Measurements from ENCODE around the gene SORCS2.
"Not testable (repeated sequence)": the region's sequence is repeated elsewhere in the genome, so short reads cannot be mapped to it uniquely, and the experiment has no call there.

Gene SORCS2

DNA sequence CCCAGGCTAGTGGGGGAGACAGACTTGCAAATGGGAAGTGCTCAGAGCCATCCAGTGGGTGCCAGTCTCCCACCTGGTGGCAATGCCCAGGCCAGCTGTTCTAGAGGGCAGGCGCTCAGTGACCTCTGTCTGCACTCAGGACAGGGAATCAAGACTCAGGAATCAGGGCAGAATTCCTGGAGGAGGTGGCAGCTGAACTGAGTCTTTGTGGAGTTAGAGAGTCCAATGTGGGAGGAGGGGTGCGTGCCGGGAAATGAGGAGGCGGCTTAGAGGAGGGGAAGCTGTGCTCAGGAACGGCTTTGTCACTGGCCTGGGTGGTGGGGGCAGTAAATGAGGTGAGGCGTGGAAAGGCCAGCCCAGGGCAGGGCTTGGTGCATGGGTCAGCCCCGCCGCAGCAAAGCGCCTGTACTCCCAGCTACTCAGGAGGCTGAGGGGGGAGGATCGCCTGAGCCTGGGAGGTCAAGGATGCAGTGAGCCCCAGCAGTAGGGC lies 31.3 kb upstream of the SORCS2 start:
- no peak for FAIRE-seq

GRCh38 chr4:7161721-7162214 lies 30.6 kb upstream of the SORCS2 start:
- no peak for FAIRE-seq

DNA sequence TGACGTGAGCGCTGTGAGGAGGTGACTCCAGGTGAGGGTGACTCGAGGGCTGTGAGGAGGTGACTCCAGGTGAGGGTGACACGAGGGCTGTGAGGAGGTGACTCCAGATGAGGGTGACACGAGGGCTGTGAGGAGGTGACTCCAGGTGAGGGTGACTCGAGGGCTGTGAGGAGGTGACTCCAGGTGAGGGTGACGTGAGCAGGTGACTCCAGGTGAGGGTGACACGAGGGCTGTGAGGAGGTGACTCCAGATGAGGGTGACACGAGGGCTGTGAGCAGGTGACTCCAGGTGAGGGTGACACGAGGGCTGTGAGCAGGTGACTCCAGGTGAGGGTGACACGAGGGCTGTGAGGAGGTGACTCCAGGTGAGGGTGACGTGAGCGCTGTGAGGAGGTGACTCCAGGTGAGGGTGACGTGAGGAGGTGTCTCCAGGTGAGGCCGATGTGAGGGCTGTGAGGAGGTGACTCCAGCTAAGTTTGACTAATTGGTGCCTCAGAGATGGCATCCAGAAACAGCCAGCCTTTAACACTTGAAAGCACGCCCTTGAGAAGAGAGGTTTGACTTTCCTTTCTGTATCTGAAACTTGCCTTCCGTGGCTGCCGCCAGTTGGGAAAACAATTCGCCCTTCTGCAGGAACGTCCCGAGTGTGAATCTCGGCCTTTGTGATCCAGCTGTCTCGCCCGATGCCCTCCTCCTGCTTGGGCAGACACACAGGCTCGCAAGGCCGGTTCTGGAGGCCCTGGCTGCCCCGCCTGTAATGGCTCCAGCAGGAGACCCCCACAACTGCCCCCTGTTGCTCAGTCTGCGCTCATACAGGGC lies 27.1 kb upstream of the SORCS2 start:
- FAIRE-seq = not testable (repeated sequence)

DNA sequence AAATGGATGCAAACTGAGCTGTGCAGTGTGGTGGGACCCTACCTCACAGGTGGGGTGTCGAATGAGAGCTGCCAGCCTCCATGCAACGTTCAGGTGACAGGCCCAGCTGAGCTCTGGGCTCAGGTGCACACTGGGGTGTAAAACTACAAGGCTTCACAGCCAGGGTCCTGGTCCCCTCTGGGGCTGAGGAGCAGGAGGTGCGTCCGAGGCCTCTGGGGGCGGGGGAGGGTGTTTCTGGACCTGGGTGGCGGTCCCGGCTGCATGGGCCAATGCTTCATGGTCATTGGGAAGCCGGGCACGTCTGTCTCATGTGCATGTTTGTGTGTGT lies 26.5 kb upstream of the SORCS2 start:
- FAIRE-seq = no peak

DNA sequence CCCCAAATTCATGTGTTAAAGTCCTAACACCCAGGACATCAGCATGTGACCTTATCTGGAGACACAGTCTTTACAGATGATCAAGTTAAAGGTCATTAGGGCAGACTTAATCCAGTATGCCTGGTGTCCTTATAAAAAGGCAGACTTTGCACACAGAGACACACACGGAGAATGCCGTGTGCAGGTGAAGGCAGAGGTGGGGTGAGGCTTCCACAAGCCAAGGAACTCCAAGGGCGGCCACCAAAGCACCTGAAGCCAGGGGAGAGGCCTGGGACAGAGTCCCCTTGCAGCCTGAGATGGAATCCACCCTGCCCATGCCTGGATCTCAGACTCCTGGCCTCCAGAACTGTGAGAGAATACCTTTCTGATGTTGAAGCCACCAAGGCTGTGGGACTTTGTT lies 26.1 kb upstream of the SORCS2 start:
- FAIRE-seq = no peak

DNA sequence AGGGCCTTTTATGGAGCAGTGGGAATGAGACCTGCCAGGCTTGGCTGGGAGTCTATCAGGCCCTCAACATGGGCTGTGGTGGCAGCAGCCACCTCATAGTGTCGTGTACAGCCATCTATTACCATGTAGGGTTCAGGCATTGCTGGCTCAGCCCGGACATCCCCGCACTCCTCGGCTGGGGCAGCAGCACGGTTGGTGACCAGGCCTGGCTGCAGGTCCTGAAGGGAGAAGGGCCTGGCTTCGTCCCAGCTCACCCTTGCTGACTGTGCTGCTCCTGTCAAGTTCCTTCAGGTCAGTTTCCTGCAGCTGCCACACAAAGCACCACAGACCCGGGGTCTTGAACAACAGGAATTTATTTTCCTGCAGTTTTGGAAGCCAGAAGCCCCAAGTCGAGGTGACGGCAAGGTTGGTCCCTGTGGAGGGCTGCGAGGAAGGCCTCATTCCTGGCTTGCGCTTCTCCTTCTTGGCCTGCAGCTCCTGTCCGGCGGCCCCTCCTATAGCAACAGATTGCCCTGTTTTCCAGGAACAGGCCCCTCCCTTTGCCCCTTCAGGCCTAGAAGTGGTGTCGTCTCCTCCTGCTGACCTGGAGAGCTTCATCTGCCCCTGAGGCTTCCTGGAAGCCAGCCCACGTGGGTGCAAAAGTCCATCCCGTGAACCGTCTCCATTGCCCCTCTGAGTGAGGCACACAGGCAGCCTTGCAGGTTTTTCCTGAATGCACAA lies 25.2 kb upstream of the SORCS2 start:
- FAIRE-seq = no peak

DNA sequence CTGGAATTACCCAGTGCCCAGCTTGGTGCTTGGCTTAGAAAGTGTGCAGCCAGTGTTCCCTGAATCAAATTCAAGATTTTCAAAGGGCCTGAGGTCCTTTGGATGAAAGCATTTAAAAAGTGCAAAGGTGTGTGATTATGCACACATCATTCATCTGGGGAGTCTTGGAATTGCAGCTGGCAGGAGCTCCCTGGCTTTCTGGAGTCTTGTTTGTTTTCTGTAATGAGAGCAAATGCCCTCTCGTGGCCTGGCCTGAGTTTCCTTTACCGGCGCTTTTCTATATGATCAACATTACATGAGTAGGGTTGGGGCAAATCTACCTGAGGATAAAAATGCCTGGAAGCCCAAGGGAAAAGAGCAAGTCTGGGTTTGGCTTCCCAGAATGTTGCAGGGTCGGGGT lies 24.6 kb upstream of the SORCS2 start:
- no peak for FAIRE-seq

GRCh38 chr4:7168106-7168505 lies 24.2 kb upstream of the SORCS2 start:
- FAIRE-seq = no peak

DNA sequence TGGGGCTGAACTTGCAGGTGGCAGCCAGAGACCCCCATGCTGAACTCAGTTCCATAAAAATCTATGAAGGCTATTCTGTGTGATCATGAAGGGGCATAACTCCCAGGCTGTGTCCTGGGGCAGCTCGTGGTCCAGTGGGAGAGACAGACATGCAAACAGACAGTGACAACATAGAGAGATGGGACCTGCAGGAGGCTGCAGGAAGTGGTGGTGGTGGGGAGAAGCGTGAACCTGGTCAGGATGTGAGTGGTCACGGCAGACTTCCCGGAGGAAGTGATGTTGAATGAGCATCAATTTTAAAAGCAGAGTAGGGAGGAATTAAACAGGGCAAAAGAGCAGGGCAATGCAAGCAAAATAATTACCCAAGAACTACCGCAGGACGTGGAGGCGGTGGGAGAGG lies 23.2 kb upstream of the SORCS2 start:
- no peak for FAIRE-seq

- FAIRE-seq = no peak
Measured at GRCh38 chr4:7170012-7170411, 22.3 kb upstream of the SORCS2 start.

GRCh38 chr4:7171191-7171900 lies 21.0 kb upstream of the SORCS2 start:
- FAIRE-seq = no peak

DNA sequence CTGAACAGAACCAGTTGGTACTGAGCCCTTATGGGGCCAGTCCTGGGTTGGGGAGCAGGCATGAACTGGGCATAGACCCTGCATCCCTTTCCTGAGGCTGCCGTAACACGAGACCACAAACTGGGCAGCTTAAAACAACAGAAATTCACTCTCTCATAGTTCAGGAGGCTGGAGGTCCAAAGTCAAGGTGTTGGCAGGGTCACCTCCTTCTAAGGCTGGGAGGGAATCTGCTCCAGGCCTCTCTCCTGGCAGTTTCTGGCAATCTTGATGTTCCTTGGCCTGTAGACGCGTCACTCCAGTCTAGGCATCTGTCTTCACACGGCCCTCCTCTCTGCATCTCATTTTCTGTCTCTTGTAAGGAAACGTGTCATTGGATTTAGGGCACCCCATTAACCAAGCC lies 19.8 kb upstream of the SORCS2 start:
- no peak for FAIRE-seq

DNA sequence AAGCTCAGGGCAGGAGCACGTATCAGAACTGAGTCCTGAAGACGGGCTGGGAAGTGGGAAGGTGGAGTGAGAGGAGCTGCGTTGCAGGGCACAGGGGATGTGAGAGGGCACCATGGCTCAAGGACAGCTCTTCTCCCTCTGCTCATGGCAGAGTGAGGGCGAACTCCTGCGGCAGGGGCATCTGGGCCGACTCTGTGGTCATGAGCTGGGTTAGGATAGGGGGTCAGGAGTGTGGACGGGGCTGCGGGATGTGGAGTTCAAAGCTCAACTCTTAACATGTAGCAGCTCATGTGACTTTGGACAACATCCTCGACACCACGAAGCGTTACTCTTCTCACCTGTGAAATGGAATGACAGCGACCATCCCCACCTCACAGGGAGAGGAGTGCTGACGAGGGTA lies 19.4 kb upstream of the SORCS2 start:
- FAIRE-seq = no peak

GRCh38 chr4:7173841-7174449 lies 18.4 kb upstream of the SORCS2 start:
- FAIRE-seq = no peak

DNA sequence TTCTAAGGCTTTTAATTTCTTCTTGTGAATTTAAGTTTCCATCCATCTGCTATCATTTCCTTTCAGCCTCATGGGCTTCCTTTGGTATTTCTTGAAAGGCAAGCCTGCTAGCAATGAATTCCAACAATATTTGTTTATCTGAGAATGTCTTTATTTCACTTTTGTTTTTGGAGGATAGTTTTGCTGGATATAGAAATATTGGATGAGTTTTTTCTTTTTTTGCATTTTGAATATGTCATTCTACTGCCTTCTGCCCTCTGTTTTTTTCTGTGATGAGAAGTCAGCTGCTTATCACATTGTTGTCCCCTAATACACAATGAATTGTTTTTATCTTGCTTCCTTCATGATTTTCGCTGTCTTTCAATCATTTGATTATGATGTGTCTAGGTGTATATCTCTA lies 13.2 kb upstream of the SORCS2 start:
- no peak for FAIRE-seq

- FAIRE-seq = no peak
Measured at GRCh38 chr4:7180938-7181337, 11.4 kb upstream of the SORCS2 start.

DNA sequence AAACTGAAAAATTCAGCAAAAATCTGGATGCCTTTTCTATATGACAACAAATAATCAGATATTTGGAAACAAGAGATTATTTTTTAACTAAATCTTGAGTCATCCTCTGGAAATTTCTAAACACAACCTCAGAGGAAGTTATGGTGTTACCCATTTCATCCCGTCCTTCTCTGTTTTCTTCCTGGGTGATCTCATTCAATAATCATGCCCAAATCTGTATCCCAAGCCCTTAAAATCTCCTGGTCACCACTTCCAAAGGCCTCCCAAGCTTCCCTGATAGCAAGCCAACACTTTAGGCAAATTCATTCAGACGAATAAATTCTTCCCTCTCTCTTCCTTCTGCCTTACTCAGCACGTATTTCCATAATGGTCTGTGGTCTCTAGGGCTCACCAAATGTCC lies 9.7 kb upstream of the SORCS2 start:
- no peak for FAIRE-seq

DNA sequence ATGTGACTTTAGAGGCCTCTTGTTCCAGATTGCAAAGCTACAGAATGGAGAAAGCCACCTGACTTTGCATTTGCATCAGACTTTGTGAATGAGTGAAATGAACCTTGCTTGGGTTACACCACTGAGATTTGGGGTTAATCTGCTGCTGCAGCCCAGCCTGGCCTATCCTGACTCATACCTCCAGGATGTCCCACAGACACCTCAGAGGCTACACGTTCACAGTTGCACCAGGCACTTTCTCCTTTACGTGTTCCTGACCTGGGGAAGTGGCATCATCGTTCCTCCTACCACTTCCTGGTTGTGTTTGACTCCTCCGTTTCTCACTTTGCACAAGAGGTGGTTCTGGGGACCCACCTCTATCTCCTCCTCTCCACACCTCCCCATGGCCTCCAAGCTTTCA lies 9.2 kb upstream of the SORCS2 start:
- FAIRE-seq = no peak

DNA sequence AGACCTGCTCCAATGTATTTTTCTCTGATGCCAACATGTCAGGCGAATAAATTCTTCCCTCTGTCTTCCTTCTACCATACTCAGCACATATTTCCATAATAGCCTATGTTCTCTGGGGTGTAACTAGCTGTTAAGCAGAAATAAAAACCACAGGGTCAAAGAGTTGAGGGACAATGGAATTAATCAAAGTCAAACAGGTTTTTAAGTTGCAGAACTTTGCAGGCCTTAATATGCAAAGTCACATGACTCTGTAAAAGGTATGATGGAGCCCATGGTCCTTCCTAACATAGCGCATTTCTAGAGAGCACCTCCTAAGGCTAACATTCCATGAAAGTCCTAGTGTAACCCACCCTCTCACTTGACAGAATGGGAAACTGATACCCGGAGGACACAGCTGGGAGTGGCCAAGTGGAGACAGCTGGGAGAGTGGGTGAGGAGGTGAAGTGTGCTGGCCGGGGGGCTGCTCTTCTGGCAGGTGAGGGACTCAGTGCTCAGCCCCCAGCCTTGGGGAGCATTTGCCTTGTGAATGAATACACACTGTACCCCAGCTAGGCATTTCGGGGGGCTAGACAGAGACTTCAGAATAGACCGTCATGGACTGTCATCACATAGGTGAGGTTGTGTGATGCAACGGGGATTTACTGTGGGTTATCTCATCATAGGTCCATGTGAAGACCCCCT lies 8.4 kb upstream of the SORCS2 start:
- FAIRE-seq = no peak

- no peak for FAIRE-seq
Measured at GRCh38 chr4:7185487-7186030, 6.8 kb upstream of the SORCS2 start.

- FAIRE-seq = no peak
Measured at GRCh38 chr4:7186031-7186430, 6.3 kb upstream of the SORCS2 start.

DNA sequence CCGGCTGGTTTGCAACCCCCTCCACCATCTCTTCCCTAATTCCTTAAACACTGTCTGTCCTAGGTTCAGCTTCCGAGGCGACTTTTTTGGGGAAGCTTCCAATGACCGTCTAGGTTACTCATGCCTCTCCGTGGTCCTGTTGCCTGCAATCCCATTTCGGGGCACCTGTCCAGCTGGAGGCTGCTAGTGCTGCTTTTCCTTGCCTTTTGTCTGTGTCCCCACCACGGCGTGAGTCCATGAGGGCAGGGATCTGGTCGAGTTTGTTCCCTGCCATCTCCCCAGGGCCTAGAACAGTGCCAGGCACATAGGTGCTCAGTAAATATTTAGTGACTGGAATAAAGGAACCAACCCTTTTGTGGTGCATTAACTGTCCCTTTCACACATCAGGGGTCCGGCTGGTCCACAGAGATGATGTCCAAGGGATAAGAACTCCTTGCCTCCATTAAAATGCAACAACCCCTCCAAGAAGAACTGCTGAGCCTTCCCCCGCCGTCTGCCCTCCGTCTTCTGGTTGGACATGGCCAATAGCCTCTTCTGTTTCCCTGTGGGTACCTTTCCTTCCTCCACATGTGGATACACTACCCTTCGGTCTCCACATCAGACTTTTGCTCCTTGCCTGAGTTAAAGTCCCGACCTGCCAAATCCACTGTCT lies 5.7 kb upstream of the SORCS2 start:
- FAIRE-seq = no peak
